KMS-11 (cell line): Measurements from ENCODE around the gene PIP5K1C.
"Not testable (repeated sequence)": the region's sequence is repeated elsewhere in the genome, so short reads cannot be mapped to it uniquely, and the experiment has no call there.

Experiments
- H2AFZ ChIP-seq: fragments of 200-600 bp; sonication (generic); 2 replicates; pipeline ENCODE4 v1.6.1; 2016; ENCODE audit warnings: antibody characterized with exemption, mixed run types, low read depth
- H3K27ac ChIP-seq: fragments of 200-600 bp; sonication (generic); 2 replicates; pipeline ENCODE4 v1.6.1; 2016; ENCODE audit warnings: mild to moderate bottlenecking, mixed run types
- H3K27me3 ChIP-seq: fragments of 200-600 bp; sonication (generic); 2 replicates; pipeline ENCODE4 v1.6.1; 2017; ENCODE audit warnings: mild to moderate bottlenecking, low read depth, mixed run types, moderate library complexity; ENCODE audit not compliant: insufficient read depth
- H3K36me3 ChIP-seq: fragments of 200-600 bp; sonication (generic); 2 replicates; pipeline ENCODE4 v1.6.1; 2017; ENCODE audit warnings: mild to moderate bottlenecking, mixed run types; ENCODE audit not compliant: insufficient read depth
- H3K4me1 ChIP-seq: fragments of 200-600 bp; sonication (generic); 2 replicates; pipeline ENCODE4 v1.6.1; 2016; ENCODE audit warnings: mild to moderate bottlenecking, low read depth, mixed run types; ENCODE audit not compliant: poor library complexity, severe bottlenecking
- H3K4me2 ChIP-seq: fragments of 200-600 bp; sonication (generic); 2 replicates; pipeline ENCODE4 v1.7.0; 2016; ENCODE audit warnings: mild to moderate bottlenecking, mixed run types
- H3K4me3 ChIP-seq: fragments of 200-600 bp; sonication (generic); IDR thresholded peaks from 2 replicates; pipeline ENCODE4 v1.6.1; 2017; ENCODE audit warnings: low read depth, low read length, mixed read lengths; ENCODE audit not compliant: insufficient read depth
- H3K79me2 ChIP-seq: fragments of 200-600 bp; sonication (generic); 2 replicates; pipeline ENCODE4 v1.6.1; 2016; ENCODE audit warnings: low read depth, mixed run types; ENCODE audit not compliant: insufficient read depth
- H3K9ac ChIP-seq: fragments of 200-600 bp; sonication (generic); 2 replicates; pipeline ENCODE4 v1.6.1; 2016; ENCODE audit warnings: mild to moderate bottlenecking, mixed run types
- H4K20me1 ChIP-seq: fragments of 200-600 bp; sonication (generic); 2 replicates; pipeline ENCODE4 v1.6.1; 2016; ENCODE audit warnings: mild to moderate bottlenecking, mixed run types; ENCODE audit not compliant: insufficient read depth
- CTCF ChIP-seq: fragments of 200-600 bp; sonication (generic); conservative IDR thresholded peaks from 2 replicates; pipeline ENCODE4 v1.6.1; 2017; ENCODE audit warnings: low read depth, mild to moderate bottlenecking, antibody characterized with exemption, low read length, moderate library complexity, mixed read lengths

PIP5K1C gene

GRCh38 chr19:3586707-3587346 lies 113.4 kb downstream of the PIP5K1C start:
- no peak overlapping the region for H3K4me2 ChIP-seq
- no peak overlapping the region for H3K27ac ChIP-seq
- H2AFZ ChIP-seq = no peak overlapping the region
- H3K4me1 ChIP-seq = no peaks in the 10 kb centered on the region
- no peaks in the 10 kb centered on the region for H3K36me3 ChIP-seq
- no peak for TF ChIP-seq CTCF
- H3K4me3 ChIP-seq = no peak overlapping the region
- H3K27me3 ChIP-seq = peaks cover 16% of the 10 kb centered on the region; the same call in 1 of the 2 replicates
- H3K9ac ChIP-seq = no peak overlapping the region
- H4K20me1 ChIP-seq = no peaks in the 10 kb centered on the region
- H3K79me2 ChIP-seq = no peaks in the 10 kb centered on the region

- peak; percentile 64 for TF ChIP-seq CTCF
- Histone ChIP-seq H3K36me3 (no peaks in the 10 kb centered on the region), H3K4me3 (no peak overlapping the region), H3K4me1 (no peaks in the 10 kb centered on the region), H3K27ac (no peak overlapping the region), H4K20me1 (no peaks in the 10 kb centered on the region), H3K4me2 (no peak overlapping the region), H3K9ac (no peak overlapping the region), H3K27me3 (peaks cover 12% of the 10 kb centered on the region; the same call in 1 of the 2 replicates), H3K79me2 (no peaks in the 10 kb centered on the region), H2AFZ (peak overlapping the region; percentile 18; the same call in 1 of the 2 replicates)
Measured at GRCh38 chr19:3586127-3586626, 114.1 kb downstream of the PIP5K1C start.

- TF ChIP-seq CTCF = no peak
- Histone ChIP-seq H3K9ac (no peak within 1 kb of the TSS), H3K4me1 (no peaks in the 10 kb centered on the region), H3K36me3 (no peaks in the 10 kb centered on the region), H2AFZ (peak within 1 kb of the TSS; percentile 18; the same call in 1 of the 2 replicates), H3K27me3 (peaks cover 6% of the 10 kb centered on the region; the same call in 1 of the 2 replicates), H3K27ac (no peak within 1 kb of the TSS), H4K20me1 (no peaks in the 10 kb centered on the region), H3K4me2 (no peak within 1 kb of the TSS), H3K4me3 (no peak within 1 kb of the TSS), H3K79me2 (no peaks in the 10 kb centered on the region)
Measured at GRCh38 chr19:3585301-3586126, 114.8 kb downstream of the PIP5K1C start, which contains the start of gene GIPC3. GIPC3 (plus strand) TSS chr19:3585478; CDS start chr19:3585598, 120 bp downstream.

DNA sequence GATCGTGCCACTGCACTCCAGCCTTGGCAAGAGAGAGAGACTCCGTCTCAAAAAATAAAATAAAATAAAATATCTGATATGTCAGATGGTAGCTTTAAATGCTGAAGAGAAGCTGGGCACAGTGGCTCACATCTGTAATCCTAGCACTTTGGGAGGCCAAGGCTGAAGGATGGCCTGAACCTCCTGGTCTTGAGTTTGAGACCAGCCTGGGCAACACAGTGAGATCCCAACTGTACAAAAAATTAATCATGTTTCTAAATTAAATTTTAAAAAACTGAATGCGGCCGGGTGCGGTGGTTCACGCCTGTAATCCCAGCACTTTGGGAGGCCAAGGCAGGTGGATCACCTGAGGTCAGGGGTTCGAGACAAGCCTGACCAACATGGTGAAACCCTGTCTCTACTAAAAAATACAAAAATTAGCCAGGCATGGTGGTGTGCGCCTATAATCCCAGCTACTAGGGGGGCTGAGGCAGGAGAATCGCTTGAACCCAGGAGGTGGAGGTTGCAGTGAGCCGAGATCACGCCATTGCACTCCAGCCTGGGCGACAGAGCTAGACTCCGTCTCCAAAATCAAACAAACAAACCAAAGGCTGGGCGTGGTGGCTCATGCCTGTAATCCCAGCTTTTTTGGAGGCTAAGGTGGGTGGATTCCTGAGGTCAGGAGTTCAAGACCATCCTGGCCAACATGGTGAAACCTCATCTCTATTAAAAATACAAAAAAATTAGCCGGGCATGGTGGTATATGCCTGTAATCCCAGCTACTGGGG lies 116.0 kb downstream of the PIP5K1C start:
- not testable (repeated sequence) for H4K20me1 ChIP-seq, H2AFZ ChIP-seq, H3K27ac ChIP-seq, H3K27me3 ChIP-seq, H3K36me3 ChIP-seq, H3K4me2 ChIP-seq, H3K9ac ChIP-seq, H3K4me1 ChIP-seq, H3K4me3 ChIP-seq, H3K79me2 ChIP-seq

GRCh38 chr19:3581792-3582191 lies 118.5 kb downstream of the PIP5K1C start:
- H2AFZ ChIP-seq, H3K4me3 ChIP-seq, H3K79me2 ChIP-seq, H4K20me1 ChIP-seq, H3K27me3 ChIP-seq, H3K27ac ChIP-seq, H3K4me2 ChIP-seq, H3K36me3 ChIP-seq, H3K4me1 ChIP-seq, H3K9ac ChIP-seq: not testable (repeated sequence)
